Measurements from ENCODE around the gene IPO4. TPM values are rescaled to one million over a fixed set of nuclear protein-coding genes. Genes with fewer than 3 reads are reported as not detected.

Gene IPO4
- total and polyA plus RNA-seq, 2 of the 13 experiments (the other 11 are each of a cell fraction or from before 2014, with no cell fraction given): 39.0 to 179 TPM

- ChIA-PET CTCF (ENCODE audit: low intra/inter-chr PET ratio, low total read pairs) (interaction anchor here (2.6 kb wide), 1 partner anchor 16 kb away, joined by 7 read pairs; the partner anchor contains the start of gene MDP1), POLR2A (interaction anchor here (1.2 to 18.0 kb wide), 7 partner anchors 10 to 138 kb away, joined by 3 to 850 read pairs (median 21); partner anchors contain the start of genes CHMP4A, CIDEB, DHRS1 and LTB4R)
- FAIRE-seq: peak; percentile 8
- Histone ChIP-seq H3K9ac (ENCODE audit: insufficient read depth, low read depth, low read length) (peak within 1 kb of the TSS; percentile 91), H3K4me1 (ENCODE audit: insufficient read depth, low read length) (peaks cover 47% of the 10 kb centered on the region), H3K36me3 (replicated peaks in 1 of 2; ENCODE audit: control insufficient read depth in 1 of 2, insufficient read depth in 2 of 2, low read length in 2 of 2) (peaks cover 18 to 43% of the 10 kb centered on the region in 2 experiments), H3K79me2 (ENCODE audit: insufficient read depth, low read length) (peaks cover 61% of the 10 kb centered on the region), H4K20me1 (ENCODE audit: insufficient read depth, low read length) (peaks cover 7% of the 10 kb centered on the region; the same call in 1 of the 2 replicates), H3K9me3 (ENCODE audit: low read length) (no peaks in the 10 kb centered on the region), H3K27me3 (ENCODE audit: control insufficient read depth in 1 of 2, insufficient read depth in 2 of 2, low read length in 2 of 2) (peaks cover 0 to 4% of the 10 kb centered on the region in 2 experiments; a peak in 1 of 5 replicates), H3K4me3 (replicated peaks in 1 of 3; ENCODE audit: insufficient read depth in 1 of 3, low read depth in 2 of 3, low read length in 3 of 3) (peak within 1 kb of the TSS; percentile 83 to 91 (median 85)), H3K27ac (ENCODE audit: extremely low read length, insufficient read depth, low read length) (peak within 1 kb of the TSS; percentile 84), H3K4me2 (ENCODE audit: low read depth, low read length) (peak within 1 kb of the TSS; percentile 96), H2AFZ (ENCODE audit: low read length) (peak within 1 kb of the TSS; percentile 97)
- ATAC-seq: peak; percentile 85
- BruUV-seq (replicated peaks): no TSS peak
- in situ Hi-C loops (cut with HindIII; ENCODE audit: extremely low pct_ligation_motif_present, low pct_unique_long_range_greater_than_20kb) (no loop called here), intact Hi-C loops (cut with micrococcal nuclease; ENCODE audit: unreplicated experiment) (loop anchor here (1.0 to 10.0 kb wide), 3 partner anchors 16 to 1193 kb away; partner anchors contain the start of genes IPO4 and MDP1)
- peak; percentile 99 for DNase-seq (ENCODE audit: low spot score)
- WGBS (ENCODE audit: low lambda C conversion rate): 1% methylated on average over 30 of the region's 30 CpGs
- TF ChIP-seq ZNF329 (CRISPR knock-in tag; IDR thresholded peaks at IDR 0.05; ENCODE audit: low read depth) (no peak; the same call in 1 of the 2 replicates), ARID2 (CRISPR knock-in tag; IDR thresholded peaks at IDR 0.05; ENCODE audit: borderline replicate concordance) (no peak), ZNF501 (CRISPR knock-in tag; IDR thresholded peaks at IDR 0.05) (0 out of 2 replicates have a peak, but pooled peaks have one; percentile 55), ZNF496 (CRISPR knock-in tag; IDR thresholded peaks at IDR 0.05; ENCODE audit: insufficient replicate concordance) (no peak), JDP2 (CRISPR knock-in tag; IDR thresholded peaks at IDR 0.05; ENCODE audit: borderline replicate concordance) (no peak; the same call in 1 of the 2 replicates), RCOR2 (CRISPR knock-in tag; IDR thresholded peaks at IDR 0.05) (no peak), ZBTB46 (CRISPR knock-in tag; IDR thresholded peaks at IDR 0.05; ENCODE audit: borderline replicate concordance) (no peak), TCF12 (IDR thresholded peaks at IDR 0.05) (no peak), TCF12 (CRISPR knock-in tag; IDR thresholded peaks at IDR 0.05) (peak; percentile 96; the same call in 1 of the 2 replicates), SP1 (IDR thresholded peaks at IDR 0.05) (no peak), SP1 (CRISPR knock-in tag; IDR thresholded peaks at IDR 0.05) (peak; percentile 95), CHCHD3 (CRISPR knock-in tag; IDR thresholded peaks at IDR 0.05) (no peak), HNRNPK (IDR thresholded peaks at IDR 0.05; ENCODE audit: low read depth, low read length, poor library complexity, severe bottlenecking) (peak; percentile 81), TEAD3 (CRISPR knock-in tag; optimal IDR thresholded peaks at IDR 0.05; ENCODE audit: borderline replicate concordance) (no peak), NR0B2 (CRISPR knock-in tag; IDR thresholded peaks at IDR 0.05) (peak; percentile 91), RFX3 (CRISPR knock-in tag; IDR thresholded peaks at IDR 0.05) (no peak; the same call in 1 of the 2 replicates), KDM3A (CRISPR knock-in tag; IDR thresholded peaks at IDR 0.05; ENCODE audit: low read depth) (peak; percentile 72), MEIS2 (CRISPR knock-in tag; IDR thresholded peaks at IDR 0.05) (no peak), ZNF883 (CRISPR knock-in tag; IDR thresholded peaks at IDR 0.05; ENCODE audit: not compliant biosample characterization) (peak; percentile 97), ELK4 (CRISPR knock-in tag; IDR thresholded peaks at IDR 0.05; ENCODE audit: borderline replicate concordance) (no peak), ZNF572 (CRISPR knock-in tag; IDR thresholded peaks at IDR 0.05) (no peak; the same call in 1 of the 2 replicates), ONECUT2 (CRISPR knock-in tag; IDR thresholded peaks at IDR 0.05) (no peak), SMARCE1 (IDR thresholded peaks at IDR 0.05; ENCODE audit: borderline replicate concordance) (no peak)
Measured at GRCh38 chr14:24232121-24232644, 43.6 kb upstream of the IPO4 start, which contains the start of gene NEDD8. Gene NEDD8, minus strand, starts transcription at chr14:24232367. Its CDS starts 100 bp downstream, at chr14:24232267.

Data from HepG2 (cell line).